OCI-LY7 (cell line): ENCODE data around the gene GGACT. TPM values are rescaled to one million over a fixed set of nuclear protein-coding genes. Genes with fewer than 3 reads are reported as not detected.

Experiments used
- BruUV-seq: library from RNA; stranded (reverse); fragments of 400-500 nt; replicated peaks from 2 replicates; lab custom pipeline; 2021; lab: Mats Ljungman, UMichigan
- CTCF ChIA-PET: fragments of 300-600 bp; sonication (Branson Sonifier 250); formaldehyde crosslinking; loops from one replicate; lab custom pipeline; 2022; ENCODE audit warnings: antibody characterized with exemption; ENCODE audit not compliant: unreplicated experiment; lab: Charles Lee
- POLR2A ChIA-PET: fragments of 300-600 bp; sonication (Branson Sonifier 250); formaldehyde crosslinking; loops from one replicate; lab custom pipeline; 2022; ENCODE audit warnings: antibody characterized with exemption; lab: Charles Lee
- DNase-seq: peaks from one replicate; pipeline ENCODE4 v3.0.0-alpha.2; 2015; ENCODE audit warnings: low spot score
- H2AFZ ChIP-seq: fragments of 200-600 bp; sonication (generic), shearing (Covaris generic); 2 replicates; pipeline ENCODE4 v1.6.1; 2014; ENCODE audit warnings: mild to moderate bottlenecking, antibody characterized with exemption, low read length, moderate library complexity
- H3K27ac ChIP-seq: fragments of 200-600 bp; sonication (generic); 2 replicates; pipeline ENCODE4 v1.5.1; 2014; ENCODE audit warnings: mixed run types, low read depth, mild to moderate bottlenecking, moderate library complexity, low read length, inconsistent platforms; ENCODE audit not compliant: poor library complexity, severe bottlenecking
- H3K36me3 ChIP-seq: fragments of 200-600 bp; sonication (generic); 2 replicates; pipeline ENCODE4 v1.6.1; 2014; ENCODE audit warnings: mild to moderate bottlenecking, antibody characterized with exemption, low read length, moderate library complexity, mixed read lengths; ENCODE audit not compliant: insufficient read depth
- H3K4me1 ChIP-seq: fragments of 200-600 bp; sonication (generic); 2 replicates; pipeline ENCODE4 v1.5.1; 2014; ENCODE audit warnings: mild to moderate bottlenecking, low read length; ENCODE audit not compliant: insufficient read depth, poor library complexity, severe bottlenecking
- H3K4me2 ChIP-seq: fragments of 200-600 bp; sonication (generic); 2 replicates; pipeline ENCODE4 v1.6.1; 2014; ENCODE audit warnings: mild to moderate bottlenecking, low read length
- H3K4me3 ChIP-seq: fragments of 200-600 bp; sonication (generic); 2 replicates; pipeline ENCODE4 v1.5.1; 2014; ENCODE audit warnings: mild to moderate bottlenecking, low read depth, low read length; ENCODE audit not compliant: poor library complexity, severe bottlenecking
- H3K79me2 ChIP-seq: fragments of 200-600 bp; sonication (generic); 2 replicates; pipeline ENCODE4 v1.6.1; 2016; ENCODE audit warnings: low read depth, mild to moderate bottlenecking, low read length, moderate library complexity, mixed read lengths; ENCODE audit not compliant: insufficient read depth
- H3K9me2 ChIP-seq: fragments of 200-600 bp; sonication (generic); 2 replicates; pipeline ENCODE4 v1.6.1; 2016; ENCODE audit warnings: mild to moderate bottlenecking, low read length, mixed read lengths; ENCODE audit not compliant: insufficient read depth
- H3K9me3 ChIP-seq: fragments of 200-600 bp; sonication (generic); 2 replicates; pipeline ENCODE4 v1.6.1; 2014; ENCODE audit warnings: mild to moderate bottlenecking, mixed run types, low read length, mixed read lengths
- H4K20me1 ChIP-seq: fragments of 200-600 bp; sonication (generic); 2 replicates; pipeline ENCODE4 v1.6.1; 2014; ENCODE audit warnings: mild to moderate bottlenecking, antibody characterized with exemption, low read length, moderate library complexity, mixed read lengths; ENCODE audit not compliant: insufficient read depth
- CTCF ChIP-seq: fragments of 200-600 bp; sonication (generic); conservative IDR thresholded peaks from 2 replicates; pipeline ENCODE4 v1.5.1; 2014; ENCODE audit warnings: mild to moderate bottlenecking, antibody characterized with exemption, low read length, moderate library complexity, mixed read lengths
- EZH2phosphoT487 ChIP-seq: fragments of 200-600 bp; sonication (generic); IDR thresholded peaks from 2 replicates; pipeline ENCODE4 v1.6.1; 2018; ENCODE audit warnings: low read depth, borderline replicate concordance, mild to moderate bottlenecking, mixed run types, antibody characterized with exemption, low read length, moderate library complexity, mixed read lengths
- intact Hi-C: fragments of 100-400 bp; cut with micrococcal nuclease; formaldehyde crosslinking; loops from one replicate; pipeline ENCODE4 v1.10.0; 2022; ENCODE audit not compliant: unreplicated experiment
- total RNA-seq, 2 experiments: library from RNA; depleted of rRNA in 1 of 2; stranded (reverse); fragments of >200 nt in 1 of 2; shearing (Covaris generic) in 1 of 2; gene quantifications; 2 replicates each; pipeline ENCODE4 v1.2.3, GENCODE V29; 2014 to 2022

The GGACT gene
- total RNA-seq, 2 experiments from 2014 or later = 0.53 to 0.69 TPM

- no peak for DNase-seq
- POLR2A ChIA-PET = no interaction called here
- no TSS peak for BruUV-seq
- Histone ChIP-seq H3K27ac (no peak overlapping the region), H3K4me1 (no peaks in the 10 kb centered on the region), H3K79me2 (no peaks in the 10 kb centered on the region), H3K9me2 (no peaks in the 10 kb centered on the region), H3K36me3 (no peaks in the 10 kb centered on the region), H3K9me3 (no peaks in the 10 kb centered on the region), H3K4me3 (no peak overlapping the region), H2AFZ (no peak overlapping the region), H3K4me2 (no peak overlapping the region), H4K20me1 (no peaks in the 10 kb centered on the region)
- CTCF ChIA-PET = no interaction called here
- TF ChIP-seq CTCF = no peak
- no peak for TF ChIP-seq EZH2phosphoT487
- intact Hi-C loops = no loop called here
Measured at GRCh38 chr13:100520936-100521850, 67.4 kb downstream of the GGACT start.

GRCh38 chr13:100519626-100520025, 69.0 kb downstream of the GGACT start:
- Histone ChIP-seq H3K9me3 (no peaks in the 10 kb centered on the region), H3K9me2 (no peaks in the 10 kb centered on the region), H4K20me1 (no peaks in the 10 kb centered on the region), H3K79me2 (no peaks in the 10 kb centered on the region), H3K4me1 (no peaks in the 10 kb centered on the region), H3K4me3 (no peak overlapping the region), H2AFZ (no peak overlapping the region), H3K36me3 (no peaks in the 10 kb centered on the region), H3K27ac (no peak overlapping the region), H3K4me2 (no peak overlapping the region)
- no TSS peak for BruUV-seq
- TF ChIP-seq CTCF (no peak), EZH2phosphoT487 (no peak)
- ChIA-PET POLR2A (no interaction called here), CTCF (no interaction called here)
- intact Hi-C loops = loop anchor here (10.0 kb wide), 2 partner anchors 865 to 1075 kb away; no protein-coding TSS in a partner anchor
- DNase-seq = no peak
